NCI-H187 treated with DMSO at 0.1 percent for 48 hours (cell line): ENCODE data around the gene CHST9.
"Not testable (repeated sequence)": the region's sequence is repeated elsewhere in the genome, so short reads cannot be mapped to it uniquely, and the experiment has no call there.

Experiments
- DNase-seq: peaks from one replicate; lab custom pipeline; 2025; lab: John Stamatoyannopoulos, UW

CHST9 gene, protein sequence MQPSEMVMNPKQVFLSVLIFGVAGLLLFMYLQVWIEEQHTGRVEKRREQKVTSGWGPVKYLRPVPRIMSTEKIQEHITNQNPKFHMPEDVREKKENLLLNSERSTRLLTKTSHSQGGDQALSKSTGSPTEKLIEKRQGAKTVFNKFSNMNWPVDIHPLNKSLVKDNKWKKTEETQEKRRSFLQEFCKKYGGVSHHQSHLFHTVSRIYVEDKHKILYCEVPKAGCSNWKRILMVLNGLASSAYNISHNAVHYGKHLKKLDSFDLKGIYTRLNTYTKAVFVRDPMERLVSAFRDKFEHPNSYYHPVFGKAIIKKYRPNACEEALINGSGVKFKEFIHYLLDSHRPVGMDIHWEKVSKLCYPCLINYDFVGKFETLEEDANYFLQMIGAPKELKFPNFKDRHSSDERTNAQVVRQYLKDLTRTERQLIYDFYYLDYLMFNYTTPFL

DNA sequence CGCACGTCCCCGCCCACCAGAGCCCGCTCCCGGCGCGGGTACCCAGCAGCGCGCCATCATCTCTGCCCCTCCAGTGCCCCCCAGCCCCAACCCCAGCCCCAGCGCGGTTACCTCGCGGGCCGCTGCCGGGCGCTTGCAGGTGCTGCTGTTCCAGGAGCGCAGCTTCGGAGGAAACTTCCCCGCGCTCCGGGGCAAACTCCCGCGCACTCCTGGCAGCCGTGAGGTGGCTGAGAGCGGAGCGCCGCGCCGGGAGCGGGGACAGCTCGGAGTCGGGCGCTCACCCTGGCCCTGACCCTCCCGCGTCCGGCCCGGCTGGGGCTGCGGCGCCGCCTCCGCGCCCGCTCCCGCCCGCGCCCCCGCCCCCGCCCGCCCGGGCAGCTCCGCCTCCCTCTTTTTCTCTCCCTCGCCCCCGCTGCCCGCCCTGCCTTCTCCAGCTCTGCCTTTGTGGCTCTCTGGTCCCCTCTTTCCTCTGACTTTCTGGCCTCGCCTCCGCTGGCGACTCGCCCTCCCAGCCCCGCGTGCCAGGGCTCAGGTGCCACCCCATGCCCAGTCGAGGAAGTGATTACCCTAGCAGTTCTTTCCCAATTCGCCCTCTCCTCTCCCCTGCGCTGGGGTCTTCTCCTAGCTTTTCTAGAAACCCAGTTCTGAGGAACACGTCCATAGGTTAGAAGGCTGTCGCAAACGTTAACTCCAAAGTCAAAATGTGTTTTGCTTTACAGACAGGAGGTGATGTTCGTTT is at the start of gene CHST9:
Gene CHST9, minus strand, starts transcription at position 284 of the 739 bp plus-strand sequence. CDS start 42,499 bp downstream, outside the sequence.
- DNase-seq, result no peak

DNA sequence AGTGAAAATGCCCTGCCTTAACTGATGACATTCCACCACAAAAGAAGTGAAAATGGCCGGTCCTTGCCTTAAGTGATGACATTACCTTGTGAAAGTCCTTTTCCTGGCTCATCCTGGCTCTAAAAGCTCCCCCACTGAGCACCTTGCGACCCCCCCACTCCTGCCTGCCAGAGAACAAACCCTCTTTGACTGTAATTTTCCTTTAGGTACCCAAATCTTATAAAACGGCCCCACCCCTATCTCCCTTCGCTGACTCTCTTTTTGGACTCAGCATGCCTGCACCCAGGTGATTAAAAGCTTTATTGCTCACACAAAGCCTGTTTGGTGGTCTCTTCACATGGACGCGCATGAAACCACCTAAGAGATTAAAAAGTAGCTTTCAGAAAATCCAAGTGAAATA is 47.2 kb upstream of the CHST9 start:
- DNase-seq, result not testable (repeated sequence)

DNA sequence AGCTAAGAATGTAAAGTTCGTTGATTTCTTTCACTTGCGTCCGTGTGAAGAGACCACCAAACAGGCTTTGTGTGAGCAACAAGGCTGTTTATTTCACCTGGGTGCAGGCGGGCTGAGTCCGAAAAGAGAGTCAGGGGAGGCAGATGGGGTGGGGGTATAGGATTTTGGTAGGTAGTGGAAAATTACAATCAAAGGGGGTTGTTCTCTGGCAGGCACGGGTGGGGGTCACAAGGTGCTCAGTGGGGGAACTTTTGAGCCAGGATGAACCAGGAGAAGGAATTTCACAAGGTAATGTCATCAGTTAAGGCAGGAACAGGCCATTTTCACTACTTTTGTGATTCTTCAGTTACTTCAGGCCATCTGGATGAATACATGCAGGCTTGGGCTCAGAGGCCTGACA is 46.6 kb upstream of the CHST9 start:
- DNase-seq, result not testable (repeated sequence)

DNA sequence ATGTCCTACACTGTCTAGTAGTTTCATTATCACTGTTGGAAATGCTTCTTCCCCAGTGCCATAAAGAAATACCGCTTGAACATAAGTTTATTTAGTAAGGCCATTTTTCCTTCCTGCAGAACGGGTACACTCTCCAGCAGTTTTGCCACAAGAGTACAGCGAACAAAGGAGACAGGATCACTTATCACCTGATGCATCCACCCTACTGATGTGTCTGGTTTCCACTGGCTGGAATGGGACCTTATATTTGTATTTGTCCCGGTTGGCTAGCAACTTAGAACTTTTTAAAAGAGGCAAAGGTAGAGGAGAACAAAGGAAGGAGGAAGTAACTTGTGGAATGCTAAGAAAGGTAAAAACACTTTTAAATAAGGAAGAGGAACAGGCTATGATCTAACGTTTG is 46.1 kb upstream of the CHST9 start:
- DNase-seq, result not testable (repeated sequence)

DNA sequence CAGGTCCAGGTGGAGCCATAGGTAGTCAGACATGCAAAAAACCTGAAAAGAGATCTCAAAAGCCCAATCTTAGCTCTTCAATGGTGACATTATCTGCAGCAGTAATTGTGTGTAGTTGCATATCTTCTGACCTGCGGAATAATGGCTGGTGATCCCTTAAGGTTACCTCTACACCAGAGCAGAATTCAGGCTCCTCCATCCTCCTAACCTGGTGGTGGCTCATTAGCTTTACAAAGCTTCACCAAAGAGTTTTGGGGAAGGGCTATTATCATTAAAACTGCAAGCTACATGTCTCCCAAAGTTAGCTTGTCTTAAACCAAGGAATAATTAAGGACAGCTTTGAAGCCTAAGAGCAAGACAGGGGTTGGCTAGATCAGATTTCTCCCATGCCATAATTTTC is 42.6 kb upstream of the CHST9 start:
- no peak for DNase-seq

DNA sequence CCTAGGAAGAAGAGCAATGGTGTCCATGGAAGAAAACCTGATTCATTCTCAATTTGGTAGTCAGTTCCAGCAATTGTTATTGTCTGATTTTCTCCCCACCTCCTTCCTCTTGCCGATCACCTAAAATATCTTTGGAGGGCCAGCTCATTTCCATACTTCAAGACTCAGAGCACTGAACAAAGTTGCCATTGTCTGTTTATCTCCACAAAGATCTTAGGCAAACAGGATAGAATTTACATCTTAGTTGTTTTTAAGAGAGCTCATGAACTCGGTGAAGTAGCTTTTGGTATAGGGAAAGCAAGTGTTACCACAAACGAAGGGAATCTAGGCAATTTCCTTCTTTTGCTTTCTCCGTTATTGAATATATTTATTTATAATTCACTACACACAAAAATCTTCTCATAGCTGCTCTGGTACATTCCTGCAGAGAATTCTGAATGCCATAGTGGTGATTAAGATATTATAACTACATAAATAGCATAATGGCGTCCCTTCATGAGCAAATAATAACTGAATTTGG is 41.5 kb upstream of the CHST9 start:
- no peak for DNase-seq

DNA sequence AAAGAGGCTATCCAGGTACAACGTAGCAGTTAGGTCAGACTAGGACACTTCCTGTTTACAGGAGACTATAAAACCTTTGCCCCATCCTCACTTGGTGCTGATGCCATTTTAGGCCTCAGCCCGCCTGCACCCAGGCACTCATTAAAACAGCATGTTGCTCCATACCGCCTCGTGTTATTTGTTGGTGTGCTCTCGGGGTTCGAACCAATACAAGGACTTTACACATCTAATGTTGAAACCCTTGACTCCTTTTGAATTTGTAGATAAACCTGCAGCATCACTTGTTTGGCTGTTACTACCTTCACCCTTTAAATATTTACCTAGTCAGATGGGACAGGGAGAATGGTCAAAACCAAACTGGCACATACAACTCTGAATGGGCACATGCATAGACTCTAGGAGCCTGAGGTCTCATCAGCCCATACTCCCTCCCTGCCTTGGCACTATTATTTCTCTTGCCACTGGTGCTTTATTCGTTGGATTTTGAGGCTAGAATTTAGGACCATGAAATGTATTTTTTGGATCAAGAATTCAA is 40.9 kb upstream of the CHST9 start:
- no peak for DNase-seq

DNA sequence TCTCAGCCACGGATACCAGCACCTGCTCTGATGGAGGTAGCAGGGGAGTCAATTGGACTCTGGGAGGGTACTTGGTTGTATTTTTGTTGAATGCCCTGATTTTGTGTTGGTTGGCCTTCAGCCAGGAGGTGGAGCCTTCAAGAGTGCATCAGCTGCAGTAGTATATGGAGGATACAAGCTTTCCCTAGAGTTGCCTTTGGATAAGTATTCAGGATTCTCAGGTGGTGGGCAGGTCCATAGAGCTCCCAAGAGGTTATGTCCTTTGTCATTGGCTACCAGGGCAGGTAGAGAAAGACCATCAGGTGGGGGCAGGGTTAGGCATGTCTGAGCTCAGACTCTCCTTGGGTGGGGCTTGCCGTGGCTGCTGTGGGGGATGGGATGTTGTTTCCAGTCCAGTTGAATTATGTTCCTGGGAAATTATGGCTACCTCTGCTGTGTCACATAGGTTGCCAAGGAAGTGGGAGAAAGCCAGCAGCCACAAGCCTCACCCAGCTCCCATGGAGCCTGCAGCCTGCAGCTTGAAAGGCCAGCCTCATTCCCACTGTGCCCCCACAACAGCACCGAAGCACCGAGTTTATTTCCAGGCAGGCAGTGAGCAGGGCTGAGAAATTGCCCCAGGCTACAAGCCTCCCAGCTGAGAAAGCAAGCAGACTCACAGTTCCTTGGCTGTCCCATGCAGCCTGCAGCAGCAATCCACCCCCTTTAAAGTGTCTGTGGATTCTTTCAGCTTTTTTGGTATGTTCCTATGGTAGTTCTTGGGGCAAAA is 38.6 kb upstream of the CHST9 start:
- no peak for DNase-seq

DNA sequence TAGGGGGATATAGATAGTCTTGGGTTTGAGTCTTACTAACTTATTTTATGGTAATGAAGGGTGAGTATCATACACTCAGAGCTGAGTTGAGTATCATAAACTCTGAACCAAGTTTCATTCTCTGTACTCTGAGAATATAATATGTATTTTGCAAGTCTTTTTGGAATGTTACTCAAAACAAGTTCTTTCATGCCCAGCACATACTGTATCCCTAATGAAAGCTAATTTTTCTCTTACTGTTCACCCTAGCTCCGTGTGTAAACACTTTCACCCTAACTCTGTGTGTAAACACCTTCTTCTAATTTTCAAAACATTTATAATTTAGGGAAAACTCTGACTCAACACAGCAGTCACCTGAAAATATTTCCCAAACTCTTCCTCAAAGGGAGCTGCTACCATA is 29.7 kb upstream of the CHST9 start:
- no peak for DNase-seq

DNA sequence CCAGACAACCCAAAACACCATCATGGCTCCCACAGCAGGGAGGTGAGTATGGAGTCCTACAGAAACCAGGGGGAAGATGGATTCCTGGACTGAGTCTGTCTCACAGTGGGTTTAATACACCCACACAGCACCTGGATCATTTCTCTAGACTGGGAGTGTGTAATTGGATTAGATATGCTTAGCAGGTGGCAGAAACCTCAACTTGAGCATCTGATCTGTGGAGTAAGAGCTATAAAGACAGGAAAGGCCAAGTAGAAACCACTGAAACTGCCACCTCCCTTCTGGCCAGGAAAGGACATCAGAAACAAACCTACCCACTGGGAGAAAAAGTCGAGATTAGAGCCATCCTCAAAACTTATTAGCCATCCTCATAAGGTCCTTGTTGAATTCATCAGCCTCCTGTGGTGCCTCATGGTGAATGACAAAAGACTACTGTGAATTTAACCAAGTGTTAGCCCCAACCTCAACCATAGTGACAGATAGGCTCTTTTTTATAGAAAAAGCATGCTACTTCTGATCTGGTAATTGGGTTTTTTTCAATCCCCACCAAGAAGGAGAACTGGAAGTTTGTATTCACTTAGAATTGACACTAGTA is 28.1 kb upstream of the CHST9 start:
- no peak for DNase-seq

DNA sequence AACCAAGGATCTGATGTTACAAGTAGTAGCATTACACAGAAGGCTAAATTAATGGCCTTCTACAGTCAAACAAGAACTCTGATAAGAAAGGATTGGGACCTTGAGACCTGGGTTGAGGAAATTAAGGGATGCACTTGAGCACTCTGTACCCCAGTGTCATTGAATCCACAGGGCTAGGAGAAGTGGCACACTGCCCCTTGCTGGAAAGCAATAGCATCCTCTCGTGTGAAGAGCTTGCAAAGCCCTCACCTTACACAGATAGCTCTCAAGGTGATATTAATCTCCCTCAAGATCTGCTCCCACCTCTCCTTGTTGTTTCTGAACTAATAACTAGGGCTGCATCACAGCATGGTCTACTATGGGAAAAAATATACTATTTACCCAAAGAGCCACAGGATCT is 26.5 kb upstream of the CHST9 start:
- DNase-seq, result no peak

DNA sequence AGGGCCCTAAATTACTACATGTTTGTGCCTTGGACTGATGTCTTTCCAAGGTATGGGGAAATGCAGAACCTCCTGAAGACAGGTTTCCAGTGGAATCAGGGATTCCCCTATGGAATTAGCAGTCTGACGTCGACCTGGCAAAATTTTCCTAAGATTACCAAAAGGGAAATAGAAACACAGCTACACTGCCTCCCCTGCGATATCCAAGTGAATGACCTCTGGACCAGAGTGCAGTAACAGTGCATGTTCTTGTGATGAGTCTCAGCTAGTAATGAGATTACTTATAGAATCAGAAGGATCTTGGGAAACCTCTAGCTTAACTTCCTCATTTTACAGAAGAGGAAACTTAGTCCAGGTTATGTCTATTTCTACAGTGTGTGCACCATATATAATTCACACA is 21.3 kb upstream of the CHST9 start:
- no peak for DNase-seq

DNA sequence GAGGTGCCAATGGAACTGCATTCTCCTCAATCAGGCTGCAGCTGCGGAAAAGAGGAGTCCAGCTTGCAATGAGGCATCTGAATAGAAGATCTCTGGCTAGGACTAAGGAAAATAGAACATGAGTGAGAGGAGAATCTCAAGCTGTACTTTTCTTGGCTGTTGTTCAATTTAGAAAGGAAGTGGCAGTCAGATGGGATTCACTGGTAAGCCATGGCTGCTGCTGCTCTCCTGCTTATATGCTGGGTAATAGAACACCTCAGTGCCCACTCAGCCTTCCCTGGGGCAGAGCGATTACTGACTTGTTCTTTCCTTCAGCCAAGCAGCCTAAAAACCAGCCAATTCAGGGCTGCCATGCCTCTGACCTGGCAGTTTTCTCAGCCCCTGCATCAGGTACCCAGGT is 17.6 kb upstream of the CHST9 start:
- DNase-seq, result no peak

DNA sequence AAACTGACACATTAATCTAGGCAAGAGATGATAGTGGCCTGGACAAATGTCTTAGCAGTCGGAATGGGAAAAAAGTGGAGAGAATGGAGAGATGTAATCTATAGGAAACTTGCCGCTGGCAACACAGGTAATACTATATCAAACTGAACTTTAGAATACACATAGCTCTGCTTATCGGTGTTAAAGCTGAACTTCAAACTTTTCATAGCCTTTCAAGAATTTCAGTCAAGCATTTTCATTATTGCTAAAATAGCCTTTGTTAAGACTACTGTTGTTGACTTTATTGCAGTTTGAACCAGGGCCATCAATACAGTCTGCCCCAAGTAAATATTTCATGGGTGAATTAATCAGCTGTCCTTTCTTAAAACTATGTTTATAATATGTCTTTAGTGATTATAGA is 12.9 kb upstream of the CHST9 start:
- DNase-seq, result no peak

DNA sequence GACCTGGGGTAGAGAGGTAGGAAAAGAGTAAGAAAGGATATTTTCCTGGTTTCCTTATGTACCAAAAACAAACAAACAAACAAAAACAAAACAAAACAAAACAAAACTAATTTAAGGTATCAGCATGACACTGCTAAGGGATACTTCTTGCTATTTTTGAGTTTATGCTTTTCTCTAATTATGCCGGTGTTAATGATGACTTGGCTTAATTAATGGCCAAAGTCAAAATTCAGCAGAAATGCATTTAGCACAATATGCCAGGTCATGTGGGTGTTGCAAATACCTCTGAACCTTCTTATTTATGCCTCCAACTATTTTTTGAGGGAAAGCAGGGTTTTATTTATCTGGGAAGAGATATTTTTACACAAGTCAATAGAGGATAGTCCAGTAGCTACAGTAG is 3.2 kb upstream of the CHST9 start:
- no peak for DNase-seq

DNA sequence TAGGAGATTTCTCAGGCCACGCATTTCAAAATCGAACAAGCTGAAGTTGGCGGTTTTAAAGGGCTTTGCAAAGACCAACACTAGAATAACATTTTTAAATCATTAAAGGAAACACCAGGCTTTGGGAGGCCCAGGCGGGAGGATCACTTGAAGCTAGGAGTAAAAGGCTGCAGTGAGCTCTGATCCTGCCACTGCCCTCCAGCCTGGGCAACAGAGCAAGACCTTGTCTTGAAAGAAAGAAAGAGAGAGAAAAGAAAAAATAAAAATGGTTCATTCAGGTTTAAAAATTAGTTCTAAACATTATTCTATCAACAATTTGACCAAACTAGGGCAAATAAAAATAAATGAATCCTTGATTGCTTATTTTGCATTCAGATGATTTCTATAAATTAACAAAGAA is 789 bp upstream of the CHST9 start:
- no peak for DNase-seq

DNA sequence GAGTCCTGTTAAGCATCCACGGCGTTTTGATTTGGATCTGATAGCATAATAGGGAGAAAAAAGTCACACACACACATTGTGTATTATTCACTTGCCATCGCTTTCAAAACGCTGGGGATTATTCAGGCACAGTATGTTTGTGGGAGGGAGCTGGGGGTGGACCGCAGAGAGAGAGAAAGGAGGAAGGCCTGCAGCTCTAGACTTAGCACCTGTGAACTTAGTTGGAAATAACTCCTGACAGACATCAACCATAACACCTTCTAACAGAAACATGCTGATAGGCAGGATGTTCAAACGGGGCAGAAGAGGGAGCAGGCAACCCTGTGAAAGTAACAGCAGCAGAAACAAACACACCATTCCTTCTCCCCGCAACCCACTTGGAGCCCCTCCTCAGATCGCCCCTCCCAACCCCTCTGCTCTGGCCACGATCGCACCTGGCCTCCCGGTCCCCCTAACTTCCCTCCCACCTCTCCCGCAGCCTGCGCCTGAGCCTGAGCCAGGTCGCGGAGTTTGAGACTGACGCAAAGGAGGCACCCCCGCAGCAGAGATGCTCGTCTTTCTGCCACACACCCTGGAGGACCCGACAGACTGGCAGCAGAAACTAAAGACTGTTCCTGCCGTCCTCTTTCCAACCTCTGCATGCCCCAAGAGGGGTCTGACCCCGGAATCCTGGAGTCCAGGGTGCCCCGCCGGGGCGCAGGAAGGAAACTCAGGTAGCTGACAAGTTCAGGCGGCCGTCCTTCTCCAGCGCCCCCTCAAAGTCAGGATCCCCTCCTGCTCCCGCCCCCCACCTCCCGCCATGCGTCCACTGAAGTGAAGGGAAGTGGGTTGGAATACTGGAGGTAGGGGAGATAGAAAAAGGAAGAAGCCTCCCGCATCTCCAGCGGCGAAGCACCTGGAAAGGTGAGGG is 738 bp downstream of the CHST9 start:
- no peak for DNase-seq

DNA sequence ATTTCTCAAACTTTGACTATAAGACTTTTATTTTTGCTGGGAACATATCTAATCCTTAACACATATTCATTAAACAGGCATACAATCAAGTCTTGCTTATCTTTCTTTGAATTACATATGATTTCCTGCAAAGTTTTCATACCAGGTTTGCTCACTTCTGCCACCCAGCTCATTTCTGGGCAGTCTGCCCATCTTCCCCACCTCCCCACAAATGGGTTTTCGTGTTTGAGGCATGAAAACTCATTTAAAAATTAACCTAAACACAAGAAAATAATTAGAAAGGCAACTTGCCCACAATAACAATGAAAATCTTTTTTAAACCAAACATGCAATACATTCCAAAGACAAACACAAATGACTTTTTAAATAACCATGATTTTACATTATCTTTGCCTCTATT is 3.4 kb downstream of the CHST9 start:
- no peak for DNase-seq

DNA sequence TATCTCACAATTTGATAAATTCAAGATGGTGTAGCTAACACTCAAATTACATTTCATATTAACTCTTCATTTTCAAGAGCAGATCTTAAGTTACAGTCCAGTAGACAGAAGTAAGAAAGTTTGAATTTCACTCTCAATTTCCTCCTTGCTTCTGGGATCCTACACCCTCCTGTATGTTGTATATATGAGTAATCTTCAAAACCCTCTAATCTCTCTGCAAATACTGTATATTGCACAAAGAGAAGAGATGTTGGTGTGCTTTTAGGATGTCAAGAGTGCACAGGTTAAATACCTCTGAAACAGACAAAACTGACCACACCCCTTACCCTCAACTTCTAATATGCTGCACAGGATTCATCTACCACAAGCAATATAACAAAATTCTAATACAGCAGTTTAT is 6.7 kb downstream of the CHST9 start:
- DNase-seq, result no peak

DNA sequence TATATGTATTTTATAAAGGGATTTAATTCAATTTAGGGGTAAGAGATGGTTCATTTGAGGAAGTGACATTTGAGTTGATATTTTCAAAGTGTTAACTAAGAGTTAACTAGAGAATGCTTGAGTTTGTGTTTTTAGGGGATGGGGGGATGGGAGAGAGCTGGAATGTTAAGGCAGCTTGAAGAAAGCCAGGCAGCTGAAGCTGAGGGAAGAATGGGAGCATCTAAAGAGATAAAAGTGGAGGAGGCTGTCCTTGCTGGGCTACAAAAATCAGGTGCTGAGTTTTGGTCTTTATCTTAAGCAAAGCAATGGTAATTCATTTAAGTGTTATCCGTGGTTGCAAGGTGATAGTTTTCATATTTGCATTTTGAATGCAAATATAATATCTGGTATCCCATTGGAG is 9.2 kb downstream of the CHST9 start:
- no peak for DNase-seq

DNA sequence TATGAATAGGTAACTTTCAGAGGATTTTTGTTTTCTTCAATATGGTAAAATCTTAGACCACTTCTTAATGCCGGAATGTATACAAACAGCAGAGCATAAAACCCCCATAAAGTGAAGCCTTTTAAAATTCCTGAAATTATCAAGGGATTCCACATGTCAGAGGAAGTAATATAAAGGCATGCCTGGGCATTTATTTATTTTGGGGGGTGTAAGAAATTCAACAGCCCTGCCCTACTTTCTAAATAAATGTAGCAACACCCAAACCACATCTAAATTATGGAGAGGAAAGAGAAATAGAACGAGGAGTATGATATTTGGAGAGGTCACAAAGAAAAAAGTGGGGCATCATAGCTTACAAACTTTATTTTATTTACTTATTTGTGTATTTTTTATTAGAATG is 9.9 kb downstream of the CHST9 start:
- DNase-seq, result no peak
